PC-9 (cell line): ENCODE data around the gene IGLL5. TPM values are rescaled to one million over a fixed set of nuclear protein-coding genes. Genes with fewer than 3 reads are reported as not detected.

Experiments used
- BruUV-seq: library from RNA; stranded (reverse); fragments of 400-500 nt; replicated peaks from 2 replicates; lab custom pipeline; 2021; lab: Mats Ljungman, UMichigan
- CTCF ChIA-PET: fragments of 300-600 bp; sonication (Branson Sonifier 250); formaldehyde crosslinking; loops from one replicate; lab custom pipeline; 2022; ENCODE audit warnings: antibody characterized with exemption; lab: Charles Lee
- POLR2A ChIA-PET: fragments of 300-600 bp; sonication (Branson Sonifier 250); formaldehyde crosslinking; loops from one replicate; lab custom pipeline; 2022; ENCODE audit warnings: antibody characterized with exemption; ENCODE audit not compliant: unreplicated experiment; lab: Charles Lee
- DNase-seq, 2 experiments: peaks; one replicate each; pipeline versions ENCODE4 v3.0.0 to v3.0.0-alpha.2; 2015 to 2022; ENCODE audit warnings: mixed read lengths in 1 of 2
- H2AFZ ChIP-seq: fragments of 200-600 bp; sonication (generic); 2 replicates; pipeline ENCODE4 v1.8.1; 2017; ENCODE audit warnings: antibody characterized with exemption
- H3F3A ChIP-seq: fragments of 200-600 bp; sonication (generic); 2 replicates; pipeline ENCODE4 v1.8.1; 2017; ENCODE audit warnings: antibody characterized with exemption, mild to moderate bottlenecking, low read depth; ENCODE audit not compliant: insufficient read depth
- H3K27ac ChIP-seq: fragments of 200-600 bp; sonication (generic); 2 replicates; pipeline ENCODE4 v1.6.1; 2016; ENCODE audit warnings: mixed run types
- H3K27me3 ChIP-seq: fragments of 200-600 bp; sonication (generic); 2 replicates; pipeline ENCODE4 v1.6.1; 2016; ENCODE audit warnings: low read depth, mixed run types; ENCODE audit not compliant: insufficient read depth
- H3K36me3 ChIP-seq: fragments of 200-600 bp; sonication (generic); 2 replicates; pipeline ENCODE4 v1.6.1; 2016; ENCODE audit warnings: low read depth, mixed run types
- H3K4me1 ChIP-seq: fragments of 200-600 bp; sonication (generic); replicated peaks from 2 replicates; pipeline ENCODE4 v1.6.1; 2016; ENCODE audit warnings: mixed run types; ENCODE audit not compliant: insufficient read depth
- H3K4me2 ChIP-seq: fragments of 200-600 bp; sonication (generic); 2 replicates; pipeline ENCODE4 v1.6.1; 2017; ENCODE audit warnings: mixed run types
- H3K4me3 ChIP-seq: fragments of 200-600 bp; sonication (generic); 2 replicates; pipeline ENCODE4 v1.6.1; 2016; ENCODE audit warnings: mixed run types
- H3K79me2 ChIP-seq: fragments of 200-600 bp; sonication (generic); 2 replicates; pipeline ENCODE4 v1.6.1; 2017; ENCODE audit warnings: low read depth, mixed run types
- H3K9me2 ChIP-seq: fragments of 200-600 bp; sonication (generic); 2 replicates; pipeline ENCODE4 v1.8.1; 2017; ENCODE audit warnings: mild to moderate bottlenecking; ENCODE audit not compliant: insufficient read depth
- H3K9me3 ChIP-seq: fragments of 200-600 bp; sonication (generic); 2 replicates; pipeline ENCODE4 v1.8.1; 2016; ENCODE audit warnings: low read depth; ENCODE audit not compliant: insufficient read depth
- H4K20me1 ChIP-seq: fragments of 200-600 bp; sonication (generic); 2 replicates; pipeline ENCODE4 v1.8.1; 2017; ENCODE audit not compliant: insufficient read depth
- EZH2 ChIP-seq: fragments of 200-600 bp; sonication (generic); IDR thresholded peaks from 2 replicates; pipeline ENCODE4 v1.8.0; 2017; ENCODE audit warnings: antibody characterized with exemption, low read depth
- intact Hi-C: fragments of 100-400 bp; cut with micrococcal nuclease; formaldehyde crosslinking; loops from one replicate; pipeline ENCODE4 v1.10.0; 2022; ENCODE audit not compliant: unreplicated experiment
- total RNA-seq: library from RNA; stranded (reverse); gene quantifications from 2 replicates; pipeline ENCODE4 v1.2.3, GENCODE V29; 2021
- TF ChIP-seq, protein P1 (sequence below): fragments of 200-600 bp; sonication (generic); conservative IDR thresholded peaks from 2 replicates; pipeline ENCODE4 v1.6.1; 2017; ENCODE audit warnings: mixed run types, antibody characterized with exemption, mild to moderate bottlenecking, moderate library complexity

The IGLL5 gene
- total RNA-seq, 1 experiment from 2014 or later, result not detected

DNA sequence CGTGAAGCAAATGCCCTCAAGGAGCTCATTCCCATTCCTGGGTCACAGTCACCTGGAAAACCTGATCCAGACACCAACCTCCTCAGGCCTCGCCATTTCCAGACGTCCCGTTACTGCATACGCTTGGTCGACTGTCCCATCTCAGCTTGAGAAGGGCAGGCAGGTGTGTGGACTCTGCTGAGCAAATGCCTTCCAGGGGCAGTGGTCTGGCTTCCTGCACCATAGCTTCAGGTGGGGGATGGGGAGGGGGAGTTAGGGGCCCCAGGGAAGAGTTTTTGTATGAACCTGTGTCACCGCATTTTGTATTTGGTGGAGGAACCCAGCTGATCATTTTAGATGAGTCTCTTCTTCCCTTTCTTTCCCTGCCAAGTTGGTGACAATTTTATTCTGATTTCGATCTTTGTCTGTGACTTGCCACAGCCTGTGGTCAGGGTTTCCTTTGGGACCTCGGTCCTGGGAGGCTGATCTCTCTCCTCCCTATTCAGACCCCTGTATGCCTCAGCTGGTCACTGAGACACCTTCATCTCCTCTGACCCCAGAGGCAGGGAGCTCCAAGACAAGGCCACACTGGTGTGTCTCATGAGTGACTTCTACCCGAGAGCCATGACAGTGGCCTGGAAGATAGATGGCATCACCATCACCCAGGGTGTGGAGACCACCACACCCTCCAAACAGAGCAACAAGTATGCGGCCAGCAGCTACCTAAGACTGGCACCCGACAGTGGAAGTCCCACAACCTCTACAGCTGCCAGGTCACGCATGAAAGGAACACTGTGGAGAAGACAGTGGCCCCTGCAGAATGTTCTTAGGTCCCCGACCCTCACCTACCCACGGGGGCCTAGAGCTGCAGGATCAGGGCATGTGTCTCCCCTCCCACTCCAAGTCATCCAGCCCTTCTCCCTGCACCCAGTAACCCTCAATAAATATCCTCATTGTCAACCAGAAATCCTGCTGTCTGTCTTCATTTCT lies 22.9 kb downstream of the IGLL5 start:
- Histone ChIP-seq H3K36me3 (no peaks in the 10 kb centered on the region), H3K4me2 (no peak overlapping the region), H3K27ac (no peak overlapping the region), H3K4me3 (no peak overlapping the region), H3K79me2 (no peaks in the 10 kb centered on the region), H3K27me3 (peaks cover 90% of the 10 kb centered on the region), H3F3A (no peaks in the 10 kb centered on the region), H3K9me2 (no peaks in the 10 kb centered on the region), H3K4me1 (no peaks in the 10 kb centered on the region), H4K20me1 (no peaks in the 10 kb centered on the region), H3K9me3 (no peaks in the 10 kb centered on the region), H2AFZ (no peak overlapping the region)
- intact Hi-C loops, result no loop called here
- ChIA-PET POLR2A (no interaction called here), CTCF (no interaction called here)
- TF ChIP-seq EZH2, result no peak
- TF ChIP-seq, protein P1, sequence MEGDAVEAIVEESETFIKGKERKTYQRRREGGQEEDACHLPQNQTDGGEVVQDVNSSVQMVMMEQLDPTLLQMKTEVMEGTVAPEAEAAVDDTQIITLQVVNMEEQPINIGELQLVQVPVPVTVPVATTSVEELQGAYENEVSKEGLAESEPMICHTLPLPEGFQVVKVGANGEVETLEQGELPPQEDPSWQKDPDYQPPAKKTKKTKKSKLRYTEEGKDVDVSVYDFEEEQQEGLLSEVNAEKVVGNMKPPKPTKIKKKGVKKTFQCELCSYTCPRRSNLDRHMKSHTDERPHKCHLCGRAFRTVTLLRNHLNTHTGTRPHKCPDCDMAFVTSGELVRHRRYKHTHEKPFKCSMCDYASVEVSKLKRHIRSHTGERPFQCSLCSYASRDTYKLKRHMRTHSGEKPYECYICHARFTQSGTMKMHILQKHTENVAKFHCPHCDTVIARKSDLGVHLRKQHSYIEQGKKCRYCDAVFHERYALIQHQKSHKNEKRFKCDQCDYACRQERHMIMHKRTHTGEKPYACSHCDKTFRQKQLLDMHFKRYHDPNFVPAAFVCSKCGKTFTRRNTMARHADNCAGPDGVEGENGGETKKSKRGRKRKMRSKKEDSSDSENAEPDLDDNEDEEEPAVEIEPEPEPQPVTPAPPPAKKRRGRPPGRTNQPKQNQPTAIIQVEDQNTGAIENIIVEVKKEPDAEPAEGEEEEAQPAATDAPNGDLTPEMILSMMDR, result no peak
- DNase-seq, result no peak
- no TSS peak for BruUV-seq

DNA sequence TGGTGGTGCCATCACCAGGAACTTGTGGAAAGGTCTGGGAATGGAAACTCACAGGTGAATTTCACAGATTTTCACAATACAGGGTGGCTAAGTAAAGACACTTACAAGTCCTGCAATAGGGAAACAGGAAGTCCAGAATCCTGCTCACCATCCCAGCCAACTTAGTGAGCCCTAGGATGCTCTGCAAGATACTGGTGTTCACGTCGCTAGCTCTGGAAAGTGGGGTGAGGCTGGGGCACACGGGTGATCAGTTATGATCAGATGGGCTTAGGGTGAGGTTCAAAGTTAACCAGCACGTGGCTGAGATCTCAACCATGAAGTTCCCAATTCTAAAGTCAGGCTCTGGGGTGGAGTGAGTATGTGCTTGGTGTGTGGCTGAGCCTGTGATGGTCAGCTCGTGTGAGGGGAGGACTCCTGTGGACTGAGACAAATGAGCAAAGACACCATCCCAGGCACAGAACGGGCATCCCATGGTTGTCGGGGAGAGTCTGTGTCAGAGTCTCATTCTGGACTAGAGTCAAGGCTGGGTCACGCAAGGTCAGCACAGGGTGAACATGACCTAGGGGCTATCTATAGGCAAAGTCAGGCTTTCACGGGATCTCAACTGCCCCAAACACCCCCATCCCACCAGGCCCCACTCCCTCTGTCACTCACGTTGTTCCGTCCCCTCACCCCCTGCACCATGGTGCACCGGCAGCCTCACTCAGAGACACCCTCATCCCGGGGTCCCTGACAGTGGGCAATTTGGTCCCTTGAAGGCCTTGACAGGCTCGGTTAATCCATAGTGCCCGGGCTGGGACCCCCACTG lies 23.9 kb downstream of the IGLL5 start:
- BruUV-seq, result no TSS peak
- Histone ChIP-seq H3K4me3 (no peak overlapping the region), H4K20me1 (no peaks in the 10 kb centered on the region), H3K27me3 (peaks cover 98% of the 10 kb centered on the region), H2AFZ (no peak overlapping the region), H3F3A (no peaks in the 10 kb centered on the region), H3K36me3 (no peaks in the 10 kb centered on the region), H3K4me2 (no peak overlapping the region), H3K27ac (no peak overlapping the region), H3K9me2 (no peaks in the 10 kb centered on the region), H3K79me2 (no peaks in the 10 kb centered on the region), H3K4me1 (no peaks in the 10 kb centered on the region), H3K9me3 (no peaks in the 10 kb centered on the region)
- POLR2A ChIA-PET, result no interaction called here
- no peak for DNase-seq
- intact Hi-C loops, result no loop called here
- TF ChIP-seq, protein P1, result no peak
- TF ChIP-seq EZH2, result no peak
- CTCF ChIA-PET, result no interaction called here

DNA sequence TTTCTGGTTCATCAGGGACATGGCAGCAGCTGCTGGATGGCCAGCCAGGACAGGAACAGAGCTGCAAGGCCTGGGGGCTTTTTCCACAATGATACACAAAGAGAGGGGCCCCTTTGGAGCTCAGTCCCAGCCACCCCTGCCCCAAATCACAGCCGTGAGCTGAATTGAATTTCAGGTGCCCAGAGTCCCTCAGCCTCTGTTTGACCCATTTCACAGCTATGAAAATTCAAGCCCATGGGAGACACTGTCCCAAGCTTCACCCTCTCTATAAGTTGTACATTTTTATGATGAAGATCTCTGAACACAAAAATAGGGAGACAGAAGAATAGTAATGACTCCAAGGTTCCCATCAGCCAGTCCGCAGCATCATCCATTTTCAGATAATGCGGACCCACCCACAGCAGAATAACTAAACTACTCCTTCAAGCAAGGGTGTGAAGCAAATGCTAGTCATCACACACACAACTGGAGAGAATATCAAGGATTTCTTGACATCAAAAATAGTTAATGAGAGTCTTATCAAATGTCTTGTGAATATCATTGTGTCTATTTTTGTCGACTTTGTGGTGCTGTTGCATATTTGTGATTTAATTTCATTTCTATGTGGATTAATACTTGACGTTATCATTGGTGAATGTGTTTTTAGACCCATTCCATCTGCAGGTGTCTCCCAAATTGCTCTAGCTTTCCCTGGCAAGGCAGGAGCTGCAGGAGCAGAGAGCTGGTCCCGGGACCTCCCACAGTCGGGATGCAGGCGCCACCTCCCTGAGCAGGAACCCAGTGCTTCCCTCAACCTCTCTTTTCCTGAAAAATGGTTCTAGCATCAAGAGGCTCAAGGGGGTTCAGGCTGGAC lies 24.7 kb downstream of the IGLL5 start:
- H3K4me1 ChIP-seq, result no peaks in the 10 kb centered on the region
- POLR2A ChIA-PET, result no interaction called here
- intact Hi-C loops, result no loop called here
- H3K4me2 ChIP-seq, result no peak overlapping the region
- no peaks in the 10 kb centered on the region for H4K20me1 ChIP-seq
- no peak overlapping the region for H3K27ac ChIP-seq
- BruUV-seq, result no TSS peak
- no peaks in the 10 kb centered on the region for H3K36me3 ChIP-seq
- H3K79me2 ChIP-seq, result no peaks in the 10 kb centered on the region
- no peak overlapping the region for H2AFZ ChIP-seq
- no peaks in the 10 kb centered on the region for H3F3A ChIP-seq
- no peaks in the 10 kb centered on the region for H3K9me3 ChIP-seq
- peaks cover 96% of the 10 kb centered on the region for H3K27me3 ChIP-seq
- TF ChIP-seq, protein P1, result no peak
- no peak for TF ChIP-seq EZH2
- H3K9me2 ChIP-seq, result no peaks in the 10 kb centered on the region
- CTCF ChIA-PET, result no interaction called here
- DNase-seq, result no peak
- H3K4me3 ChIP-seq, result no peak overlapping the region
